Stimulated activated CD8-positive, alpha-beta memory T cell treated with anti-CD3 and anti-CD28 coated beads, Interleukin-12 subunit alpha, Interleukin-12 subunit beta, amount 100 ng/mL, for 4 hours (primary cell): ENCODE data around the gene KCNQ1.

Experiments
- DNase-seq: peaks from one replicate; pipeline ENCODE4 v3.0.0-alpha.2; 2020; ENCODE audit warnings: low read depth

Gene KCNQ1

GRCh38 chr11:2524446-2525165, 79.8 kb downstream of the KCNQ1 start:
- no peak for DNase-seq

- no peak for DNase-seq
These were observed 80.5 kb downstream of the KCNQ1 start for GRCh38 chr11:2525166-2525861.

- no peak for DNase-seq
These were observed 81.4 kb downstream of the KCNQ1 start for GRCh38 chr11:2525941-2526807.

DNA sequence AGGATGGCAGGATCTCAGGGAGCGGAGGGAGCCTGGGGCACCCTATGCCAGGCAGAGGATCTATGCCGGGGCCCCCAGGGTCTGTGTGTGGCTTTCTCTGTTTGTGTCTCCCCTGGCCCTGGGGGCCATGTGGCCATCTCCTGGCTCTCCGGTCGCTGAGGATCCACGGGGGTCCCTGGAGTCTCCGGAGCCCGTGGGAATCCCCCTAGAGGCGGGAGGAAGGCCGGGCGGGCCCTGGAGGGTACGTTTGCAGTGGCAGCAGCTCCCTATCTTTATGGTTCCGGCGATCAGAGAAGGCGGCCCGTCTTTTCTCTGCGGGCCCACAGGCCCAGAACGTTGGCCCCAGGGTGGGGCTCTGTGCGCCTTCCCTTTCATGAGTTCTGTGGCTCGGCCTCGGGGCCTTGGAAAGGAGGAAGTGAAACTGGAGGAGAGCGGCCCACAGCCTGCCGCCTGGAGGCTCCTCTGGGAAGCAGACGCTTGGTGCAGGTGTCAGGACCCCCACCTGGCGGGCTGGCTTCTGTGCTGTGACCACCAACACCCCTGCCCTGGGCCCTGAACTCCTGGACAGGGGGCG, 82.1 kb downstream of the KCNQ1 start:
- no peak for DNase-seq

DNA sequence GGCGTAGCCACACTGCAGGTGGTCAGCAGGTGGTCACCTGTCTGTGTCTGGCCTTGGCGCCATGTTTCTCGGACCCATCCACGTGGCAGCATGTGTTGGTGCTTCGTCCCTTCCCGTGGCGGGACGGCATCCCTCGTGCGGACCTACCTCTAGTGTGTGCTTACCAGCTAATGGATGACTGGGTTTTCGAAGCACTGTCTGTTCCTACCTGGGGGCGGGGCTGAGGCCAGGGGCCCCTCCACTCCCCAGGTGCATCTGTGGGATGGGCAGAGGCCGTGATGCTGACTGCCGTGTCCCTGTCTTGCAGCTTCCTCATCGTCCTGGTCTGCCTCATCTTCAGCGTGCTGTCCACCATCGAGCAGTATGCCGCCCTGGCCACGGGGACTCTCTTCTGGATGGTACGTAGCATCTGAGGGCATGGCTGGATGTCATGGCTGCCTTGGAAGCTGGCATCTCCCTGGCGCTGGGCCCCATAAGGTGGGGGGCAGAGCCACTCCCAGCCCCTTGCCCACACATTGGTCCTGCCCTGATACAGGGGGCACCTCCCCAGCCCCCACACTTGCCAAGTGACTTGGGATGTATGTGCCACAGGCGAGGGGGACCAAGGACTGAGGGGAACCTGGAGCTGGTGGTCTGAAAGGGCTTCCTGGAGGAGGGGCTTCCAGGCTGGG, 82.9 kb downstream of the KCNQ1 start:
- DNase-seq = no peak

DNA sequence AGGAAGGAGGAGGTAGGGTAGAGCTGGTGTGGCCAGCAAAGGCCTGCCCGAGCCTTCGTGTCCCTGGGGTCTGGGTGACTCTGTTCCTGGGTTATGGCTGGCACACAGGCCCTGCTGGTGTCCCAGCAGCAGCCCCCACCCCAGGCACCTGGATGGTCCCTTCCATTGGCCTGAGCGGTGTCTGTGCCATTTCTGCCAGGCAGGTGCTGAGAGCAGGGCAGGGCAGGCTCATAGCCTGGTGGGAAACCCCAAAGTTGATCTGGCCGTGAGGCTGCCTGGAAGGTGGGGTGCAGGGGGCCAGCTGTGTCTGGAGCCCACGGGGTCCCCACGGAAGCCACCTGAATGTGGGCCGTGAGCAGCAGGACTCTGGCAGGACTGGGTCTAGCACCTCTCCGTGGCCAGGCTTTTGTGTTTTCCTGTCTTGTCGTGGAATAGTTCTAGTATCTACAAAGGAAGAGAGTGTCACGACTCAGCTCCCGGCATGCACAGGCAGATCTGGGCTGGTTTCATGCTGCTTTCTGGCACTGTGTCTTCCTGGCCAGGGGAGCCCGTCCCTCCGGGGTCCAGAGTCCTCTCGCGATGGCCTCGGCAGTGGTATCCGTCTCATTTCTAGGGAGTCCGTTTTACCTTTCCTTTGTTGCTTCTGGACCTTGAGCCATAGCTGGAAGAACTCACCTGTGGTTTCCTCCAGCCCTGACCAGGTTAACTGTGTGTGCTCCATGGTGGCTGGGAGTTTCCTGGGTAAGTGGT, 83.7 kb downstream of the KCNQ1 start:
- no peak for DNase-seq

DNA sequence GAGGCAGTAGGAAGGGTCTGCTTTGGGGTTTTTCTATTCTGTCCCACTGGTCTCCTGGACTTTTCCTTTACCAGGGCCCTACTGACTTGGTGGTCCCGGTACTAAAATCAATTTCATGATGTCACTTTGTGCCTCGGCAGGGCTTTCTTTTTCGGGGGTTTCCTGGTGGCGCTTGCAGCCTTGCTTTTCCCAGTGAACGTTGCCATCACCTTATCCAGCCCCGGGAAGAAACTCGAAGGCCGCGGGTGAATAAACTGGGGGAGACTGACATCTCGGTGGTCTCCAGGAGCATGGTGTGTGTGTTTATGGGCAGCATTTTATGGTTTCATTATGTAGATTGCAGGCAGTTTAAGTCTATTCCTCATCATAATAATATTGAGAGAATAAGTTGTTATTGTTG, 84.4 kb downstream of the KCNQ1 start:
- no peak for DNase-seq

DNA sequence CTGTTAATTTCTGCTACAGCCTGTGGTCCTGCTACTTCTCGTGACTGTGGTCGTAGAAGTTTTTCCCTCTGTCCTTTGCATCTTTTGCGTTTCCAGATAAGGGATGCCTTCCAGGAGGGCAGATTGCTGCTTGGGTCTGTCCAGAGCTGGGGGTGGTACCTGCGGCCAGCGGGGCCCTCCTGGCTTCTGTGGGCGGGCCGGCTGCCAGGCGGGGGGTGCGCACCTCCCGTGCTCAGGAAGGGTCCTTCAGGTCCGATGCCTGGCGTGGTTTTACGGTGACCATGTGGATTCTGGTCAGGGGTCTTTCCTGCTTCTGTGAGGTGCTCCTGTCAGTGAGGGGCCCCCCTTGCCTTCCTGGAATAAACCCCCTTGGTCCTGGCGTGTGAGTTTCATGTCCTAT, 84.8 kb downstream of the KCNQ1 start:
- DNase-seq = no peak

GRCh38 chr11:2530131-2530854, 85.5 kb downstream of the KCNQ1 start:
- no peak for DNase-seq

GRCh38 chr11:2530855-2531200, 86.0 kb downstream of the KCNQ1 start:
- no peak for DNase-seq

- peak; percentile 28 for DNase-seq
These were observed 86.6 kb downstream of the KCNQ1 start for GRCh38 chr11:2531277-2531986.

- DNase-seq = no peak
These were observed 87.3 kb downstream of the KCNQ1 start for GRCh38 chr11:2531987-2532703.

GRCh38 chr11:2532704-2533586, 88.1 kb downstream of the KCNQ1 start:
- peak; percentile 79 for DNase-seq

DNA sequence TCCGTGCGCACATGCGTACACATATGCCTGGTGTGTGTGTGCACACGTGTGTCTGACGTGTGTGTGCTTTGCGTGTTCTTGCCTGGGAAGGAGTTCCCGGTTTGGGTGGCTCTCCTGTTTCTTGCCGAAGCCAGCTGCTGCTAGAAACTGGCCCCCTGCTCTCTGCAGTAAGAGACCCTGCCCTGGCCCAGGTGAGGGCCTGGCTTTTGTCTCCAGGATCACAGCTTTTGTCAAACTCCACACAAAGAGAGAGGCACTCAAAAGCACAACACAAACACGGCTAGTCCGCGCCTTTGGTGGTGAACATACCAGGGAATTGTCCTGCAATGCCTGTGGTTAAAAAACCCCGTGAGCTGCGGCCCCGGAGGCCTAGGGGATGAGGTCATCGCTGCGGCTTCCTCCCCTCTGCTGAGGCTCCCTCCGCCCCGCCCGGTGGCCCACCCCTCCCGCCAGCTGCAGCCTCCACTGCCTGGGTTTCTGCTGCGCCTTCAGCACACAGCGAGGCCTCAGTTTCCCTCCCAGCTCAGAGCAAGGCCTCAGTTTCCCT, 88.9 kb downstream of the KCNQ1 start:
- no peak for DNase-seq

GRCh38 chr11:2534134-2534956, 89.5 kb downstream of the KCNQ1 start:
- no peak for DNase-seq

- DNase-seq = no peak
These were observed 90.3 kb downstream of the KCNQ1 start for GRCh38 chr11:2534957-2535672.
